GM21423 (cell line): ENCODE results near the gene ZNF117.
"Not testable (repeated sequence)": the region's sequence is repeated elsewhere in the genome, so short reads cannot be mapped to it uniquely, and the experiment has no call there.

Experiments used
- ATAC-seq: cut with Tn5 transposase; IDR thresholded peaks from one replicate; pipeline ENCODE4 v1.9.1; 2021; ENCODE audit warnings: mild to moderate bottlenecking, moderate library complexity; ENCODE audit not compliant: unreplicated experiment

Gene ZNF117

DNA sequence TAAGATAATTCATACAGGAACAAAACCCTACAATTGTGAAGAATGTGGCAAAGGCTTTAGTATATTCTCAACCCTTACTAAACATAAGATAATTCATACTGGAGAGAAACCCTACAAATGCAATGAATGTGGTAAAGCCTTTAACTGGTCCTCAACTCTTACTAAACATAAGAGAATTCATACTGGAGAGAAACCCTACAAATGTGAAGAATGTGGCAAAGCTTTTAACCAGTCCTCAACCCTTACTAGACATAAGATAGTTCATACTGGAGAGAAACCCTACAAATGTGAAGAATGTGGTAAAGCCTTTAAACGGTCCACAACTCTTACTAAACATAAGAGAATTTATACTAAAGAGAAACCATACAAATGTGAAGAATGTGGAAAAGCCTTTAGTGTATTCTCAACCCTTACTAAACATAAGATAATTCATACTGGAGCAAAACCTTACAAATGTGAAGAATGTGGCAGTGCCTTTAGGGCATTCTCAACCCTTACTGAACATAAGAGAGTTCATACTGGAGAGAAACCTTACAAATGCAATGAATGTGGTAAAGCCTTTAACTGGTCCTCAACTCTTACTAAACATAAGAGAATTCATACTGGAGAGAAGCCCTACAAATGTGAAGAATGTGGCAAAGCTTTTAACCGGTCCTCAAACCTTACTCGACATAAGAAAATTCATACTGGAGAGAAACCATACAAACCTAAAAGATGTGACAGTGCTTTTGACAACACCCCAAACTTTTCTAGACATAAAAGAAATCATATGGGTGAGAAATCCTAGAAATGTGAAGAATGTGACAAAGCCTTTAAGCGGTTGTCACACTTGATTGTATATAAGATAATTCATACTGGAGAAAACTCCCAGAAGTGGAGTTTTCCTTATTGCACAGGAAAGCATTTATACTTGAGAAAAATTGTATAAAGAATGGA is 62.3 kb downstream of the ZNF117 start:
- ATAC-seq = not testable (repeated sequence)
